Measurements from ENCODE around the gene BCL3. TPM values are rescaled to one million over a fixed set of nuclear protein-coding genes. Genes with fewer than 3 reads are reported as not detected.

The BCL3 gene
- total and polyA plus RNA-seq, 10 of the 15 experiments (the other 5 are each of a cell fraction or from before 2014, with no cell fraction given): 0.55 to 22.7 (median 3.6) TPM

GRCh38 chr19:44722131-44723121, 26.1 kb upstream of the BCL3 start (continued):
- TF ChIP-seq BCLAF1 (IDR thresholded peaks at IDR 0.05) (no peak), MEF2B (IDR thresholded peaks at IDR 0.05; ENCODE audit: partially characterized antibody, poor library complexity, severe bottlenecking) (peak; percentile 45), RELB (IDR thresholded peaks at IDR 0.05; ENCODE audit: low read depth) (peak; percentile 99), SUPT20H (IDR thresholded peaks at IDR 0.05; ENCODE audit: borderline replicate concordance, control insufficient read depth, low read depth, low read length) (no peak), SMC3 (IDR thresholded peaks at IDR 0.05; ENCODE audit: borderline replicate concordance, low read length) (0 out of 2 replicates have a peak, but pooled peaks have one; percentile 14), CEBPB (IDR thresholded peaks at IDR 0.05; ENCODE audit: borderline replicate concordance in 1 of 2, low read depth in 2 of 2, low read length in 2 of 2) (no peak), EED (IDR thresholded peaks at IDR 0.05; ENCODE audit: low read depth) (peak; percentile 99), TCF7 (IDR thresholded peaks at IDR 0.05; ENCODE audit: borderline replicate concordance) (no peak), NBN (IDR thresholded peaks at IDR 0.05) (no peak), ZBTB4 (CRISPR knock-in tag; IDR thresholded peaks at IDR 0.05) (no peak), ZNF217 (IDR thresholded peaks at IDR 0.05) (no peak), POLR2AphosphoS2 (IDR thresholded peaks at IDR 0.05; ENCODE audit: low read depth, low read length) (no peak), NFIC (IDR thresholded peaks at IDR 0.05; ENCODE audit: low read depth, low read length) (peak; percentile 84), ATF3 (IDR thresholded peaks at IDR 0.05; ENCODE audit: borderline replicate concordance, extremely low read depth, low read depth, low read length) (no peak), KLF5 (IDR thresholded peaks at IDR 0.05; ENCODE audit: partially characterized antibody) (no peak), RB1 (IDR thresholded peaks at IDR 0.05; ENCODE audit: borderline replicate concordance) (no peak), RBBP5 (conservative IDR thresholded peaks at IDR 0.05) (no peak)
